Measurements from ENCODE around the gene WDR41. TPM values are rescaled to one million over a fixed set of nuclear protein-coding genes. Genes with fewer than 3 reads are reported as not detected.

WDR41 gene
- total and polyA plus RNA-seq, 9 of the 15 experiments (the other 6 are each of a cell fraction or from before 2014, with no cell fraction given): 33.6 to 67.2 (median 55.5) TPM

GRCh38 chr5:77494935-77495334, 2.8 kb upstream of the WDR41 start:
- ChIA-PET POLR2A (no interaction called here), CTCF (ENCODE audit: low intra/inter-chr PET ratio) (no interaction called here)
- Histone ChIP-seq H3K4me3 (no peak overlapping the region), H3K4me1 (replicated peaks in 1 of 2; ENCODE audit: control insufficient read depth in 2 of 2, insufficient read depth in 2 of 2, low read length in 2 of 2) (peaks cover 4 to 5% of the 10 kb centered on the region in 2 experiments; a peak in 1 of 5 replicates), H3K36me3 (ENCODE audit: control insufficient read depth, insufficient read depth, low read length) (no peaks in the 10 kb centered on the region; the same call in 2 of the 3 replicates), H2AFZ (ENCODE audit: low read depth, low read length) (no peak overlapping the region), H3K79me2 (ENCODE audit: control insufficient read depth, insufficient read depth, low read length) (peaks cover 17% of the 10 kb centered on the region), H3K27me3 (ENCODE audit: control insufficient read depth in 2 of 2, insufficient read depth in 2 of 2, low read length in 2 of 2) (no peaks in the 10 kb centered on the region), H3K9me1 (ENCODE audit: control insufficient read depth, insufficient read depth, low read length) (no peaks in the 10 kb centered on the region), H3K4me2 (ENCODE audit: insufficient read depth, low read length) (no peak overlapping the region), H4K20me1 (replicated peaks; ENCODE audit: control insufficient read depth, insufficient read depth, low read length) (no peaks in the 10 kb centered on the region), H3K9ac (ENCODE audit: insufficient read depth in 1 of 2, low read depth in 2 of 2, low read length in 2 of 2) (no peak overlapping the region), H3K9me3 (replicated peaks; ENCODE audit: control insufficient read depth, insufficient read depth, low read depth, low read length) (no peaks in the 10 kb centered on the region), H3K27ac (ENCODE audit: extremely low read depth, low read depth, low read length) (no peak overlapping the region)
- in situ Hi-C loops (cut with MboI) (no loop called here), intact Hi-C loops (cut with micrococcal nuclease) (loop anchor here (5.0 kb wide), 1 partner anchor 628 kb away; no protein-coding TSS in a partner anchor)
- no peak for TF ChIP-seq OTX1 (CRISPR knock-in tag; IDR thresholded peaks at IDR 0.05)
- TF ChIP-seq, protein P1, sequence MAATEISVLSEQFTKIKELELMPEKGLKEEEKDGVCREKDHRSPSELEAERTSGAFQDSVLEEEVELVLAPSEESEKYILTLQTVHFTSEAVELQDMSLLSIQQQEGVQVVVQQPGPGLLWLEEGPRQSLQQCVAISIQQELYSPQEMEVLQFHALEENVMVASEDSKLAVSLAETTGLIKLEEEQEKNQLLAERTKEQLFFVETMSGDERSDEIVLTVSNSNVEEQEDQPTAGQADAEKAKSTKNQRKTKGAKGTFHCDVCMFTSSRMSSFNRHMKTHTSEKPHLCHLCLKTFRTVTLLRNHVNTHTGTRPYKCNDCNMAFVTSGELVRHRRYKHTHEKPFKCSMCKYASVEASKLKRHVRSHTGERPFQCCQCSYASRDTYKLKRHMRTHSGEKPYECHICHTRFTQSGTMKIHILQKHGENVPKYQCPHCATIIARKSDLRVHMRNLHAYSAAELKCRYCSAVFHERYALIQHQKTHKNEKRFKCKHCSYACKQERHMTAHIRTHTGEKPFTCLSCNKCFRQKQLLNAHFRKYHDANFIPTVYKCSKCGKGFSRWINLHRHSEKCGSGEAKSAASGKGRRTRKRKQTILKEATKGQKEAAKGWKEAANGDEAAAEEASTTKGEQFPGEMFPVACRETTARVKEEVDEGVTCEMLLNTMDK (IDR thresholded peaks at IDR 0.05; ENCODE audit: borderline replicate concordance, insufficient read depth, low read depth, low read length, poor library complexity, severe bottlenecking): no peak
- TF ChIP-seq SNRNP70 (optimal IDR thresholded peaks at IDR 0.05; ENCODE audit: low read depth, low read length): no peak
- no peak for TF ChIP-seq MEF2D (tag; conservative IDR thresholded peaks at IDR 0.05; ENCODE audit: low read depth)
- TF ChIP-seq MIER1 (IDR thresholded peaks at IDR 0.05; ENCODE audit: low read depth): no peak
- no peak for TF ChIP-seq NFIC (IDR thresholded peaks at IDR 0.05)
- TF ChIP-seq SMARCE1 (IDR thresholded peaks at IDR 0.05): no peak
- TF ChIP-seq, protein P2, sequence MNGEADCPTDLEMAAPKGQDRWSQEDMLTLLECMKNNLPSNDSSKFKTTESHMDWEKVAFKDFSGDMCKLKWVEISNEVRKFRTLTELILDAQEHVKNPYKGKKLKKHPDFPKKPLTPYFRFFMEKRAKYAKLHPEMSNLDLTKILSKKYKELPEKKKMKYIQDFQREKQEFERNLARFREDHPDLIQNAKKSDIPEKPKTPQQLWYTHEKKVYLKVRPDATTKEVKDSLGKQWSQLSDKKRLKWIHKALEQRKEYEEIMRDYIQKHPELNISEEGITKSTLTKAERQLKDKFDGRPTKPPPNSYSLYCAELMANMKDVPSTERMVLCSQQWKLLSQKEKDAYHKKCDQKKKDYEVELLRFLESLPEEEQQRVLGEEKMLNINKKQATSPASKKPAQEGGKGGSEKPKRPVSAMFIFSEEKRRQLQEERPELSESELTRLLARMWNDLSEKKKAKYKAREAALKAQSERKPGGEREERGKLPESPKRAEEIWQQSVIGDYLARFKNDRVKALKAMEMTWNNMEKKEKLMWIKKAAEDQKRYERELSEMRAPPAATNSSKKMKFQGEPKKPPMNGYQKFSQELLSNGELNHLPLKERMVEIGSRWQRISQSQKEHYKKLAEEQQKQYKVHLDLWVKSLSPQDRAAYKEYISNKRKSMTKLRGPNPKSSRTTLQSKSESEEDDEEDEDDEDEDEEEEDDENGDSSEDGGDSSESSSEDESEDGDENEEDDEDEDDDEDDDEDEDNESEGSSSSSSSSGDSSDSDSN (IDR thresholded peaks at IDR 0.05; ENCODE audit: borderline replicate concordance in 1 of 2, low read depth in 2 of 2, low read length in 2 of 2): no peak
- no peak for TF ChIP-seq L3MBTL2 (IDR thresholded peaks at IDR 0.05)
- no peak for DNase-seq (ENCODE audit: extremely low read depth in 1 of 4, low spot score in 3 of 4)
- 34% methylated on average over 3 of the region's 3 CpGs for WGBS (ENCODE audit: insufficient coverage, low coverage, missing lambda C conversion rate)
- ATAC-seq: no peak
- no peak for FAIRE-seq
- no TSS peak for BruUV-seq (replicated peaks)

All from K562 (cell line).